Measurements from ENCODE around the gene RAB29. TPM values are rescaled to one million over a fixed set of nuclear protein-coding genes. Genes with fewer than 3 reads are reported as not detected.

RAB29 gene
- total RNA-seq, 2 donors from 2014 or later, result 19.8 to 23.9 TPM

- DNase-seq (ENCODE audit: low spot score), result no peak
- intact Hi-C loops (cut with DNase I), result no loop called here
Observed at GRCh38 chr1:205800427-205800826, 25.1 kb upstream of the RAB29 start.

GRCh38 chr1:205798577-205798976 is 23.3 kb upstream of the RAB29 start:
- intact Hi-C loops (cut with DNase I), result loop anchor here (10.0 kb wide), 2 partner anchors 116 to 306 kb away; no protein-coding TSS in a partner anchor

GRCh38 chr1:205797168-205797567 is 21.9 kb upstream of the RAB29 start:
- no peak for DNase-seq (ENCODE audit: low spot score)
- intact Hi-C loops (cut with DNase I), result loop anchor here (10.0 kb wide), 2 partner anchors 118 to 308 kb away; no protein-coding TSS in a partner anchor

More at GRCh38 chr1:205798577-205798976, 23.3 kb upstream of the RAB29 start:
- DNase-seq (ENCODE audit: low spot score), result no peak

DNA sequence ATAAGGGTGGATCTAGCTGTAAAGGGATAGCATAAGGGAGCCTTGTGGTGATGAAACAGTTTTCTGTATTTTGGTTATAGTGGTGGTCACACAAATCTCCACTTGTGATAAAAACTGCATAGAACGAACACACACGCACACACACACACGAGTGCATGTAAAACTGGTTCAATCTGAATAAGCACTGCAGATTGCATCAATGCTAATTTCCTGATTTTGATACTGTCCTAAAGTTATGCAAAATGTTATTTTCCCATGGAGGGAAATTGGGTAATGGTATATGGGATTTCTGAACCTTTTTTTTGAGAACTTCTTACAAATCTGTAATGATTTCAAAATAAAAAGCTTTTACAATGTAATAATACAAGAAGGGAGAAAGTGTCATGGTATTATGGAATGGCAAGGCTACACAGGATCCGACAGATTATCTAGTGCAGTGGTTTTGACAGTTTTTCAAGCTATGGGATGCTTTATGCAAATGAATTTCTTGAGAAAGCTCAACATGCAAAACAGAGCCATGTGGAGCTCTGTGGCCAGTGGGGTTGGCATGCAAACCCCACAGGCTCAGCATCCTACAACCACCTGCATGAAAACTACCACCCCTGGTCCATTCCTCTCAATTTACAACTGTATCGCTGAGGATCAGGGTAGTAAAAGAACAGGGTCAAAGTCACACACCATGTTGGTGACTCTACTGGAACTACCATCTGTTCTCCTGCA is 18.9 kb upstream of the RAB29 start:
- intact Hi-C loops (cut with DNase I), result loop anchor here (5.0 to 10.0 kb wide), 3 partner anchors 121 to 311 kb away; no protein-coding TSS in a partner anchor
- no peak for DNase-seq (ENCODE audit: low spot score)

DNA sequence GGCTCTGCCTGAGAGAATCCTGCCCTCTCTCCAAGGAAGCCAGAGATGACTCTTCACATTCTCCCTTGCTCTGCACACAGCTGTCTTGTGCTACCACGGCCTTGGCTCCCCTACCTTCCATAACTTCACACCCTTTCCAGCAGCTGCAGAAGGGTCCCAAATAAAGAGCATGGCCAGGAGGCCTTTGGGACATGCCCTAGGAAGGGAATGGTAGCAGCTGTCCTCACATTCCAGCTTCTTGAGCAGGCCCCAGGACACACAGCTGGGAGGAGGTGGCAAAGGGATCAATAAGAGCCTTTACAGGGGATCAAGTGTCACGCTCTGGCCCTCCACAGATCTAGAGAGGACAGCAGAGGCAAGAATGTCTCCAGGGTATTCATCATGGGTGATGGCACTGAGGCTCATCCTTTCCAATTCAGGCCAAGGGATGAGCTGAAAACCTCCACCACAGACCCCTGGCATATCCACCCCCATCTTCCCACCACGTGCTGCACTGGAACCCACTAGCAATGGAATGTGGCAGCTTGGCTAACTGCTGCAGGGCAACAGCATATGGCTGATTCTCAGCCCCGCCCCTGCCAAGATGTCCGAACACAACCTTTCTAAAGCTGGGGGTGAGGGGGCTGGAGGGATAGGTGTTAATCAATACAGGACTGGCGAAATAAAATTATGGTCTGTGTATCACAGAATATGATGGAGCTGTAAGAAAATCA is 17.8 kb upstream of the RAB29 start:
- intact Hi-C loops (cut with DNase I), result loop anchor here (5.0 to 10.0 kb wide), 3 partner anchors 122 to 312 kb away; no protein-coding TSS in a partner anchor
- DNase-seq (ENCODE audit: low spot score), result no peak

GRCh38 chr1:205792481-205792881 is 17.2 kb upstream of the RAB29 start:
- intact Hi-C loops (cut with DNase I), result loop anchor here (5.0 to 10.0 kb wide), 3 partner anchors 122 to 312 kb away; no protein-coding TSS in a partner anchor
- no peak for DNase-seq (ENCODE audit: low spot score)

DNA sequence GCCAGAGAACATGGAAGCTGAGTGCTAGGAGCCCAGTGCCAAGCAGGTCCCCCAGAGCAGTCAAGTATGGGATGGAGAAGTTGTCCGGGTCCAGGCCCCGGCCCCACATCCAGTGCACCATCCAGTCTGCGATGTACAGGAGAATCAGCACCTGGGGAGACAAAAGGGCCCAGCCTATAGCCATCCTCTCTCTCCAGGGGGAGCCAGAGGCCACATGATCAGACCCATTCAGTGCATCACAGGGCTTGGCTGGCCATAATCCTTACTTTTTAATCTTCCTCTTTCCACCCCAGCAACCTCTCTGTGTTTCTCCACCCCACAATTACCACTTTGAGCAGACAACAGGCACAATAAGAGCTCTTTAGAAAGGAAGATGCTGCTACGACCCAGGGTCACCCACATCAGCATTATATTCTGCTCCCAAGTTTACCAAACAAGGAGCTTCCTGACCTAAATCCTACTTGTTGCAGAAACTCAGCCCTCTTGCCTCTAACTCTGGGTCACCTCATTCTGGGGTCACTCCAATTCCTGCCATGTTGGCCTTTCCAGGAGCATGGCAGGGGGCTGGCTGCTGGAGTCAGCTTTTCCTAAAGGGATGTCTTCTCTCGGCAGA is 16.4 kb upstream of the RAB29 start:
- DNase-seq (ENCODE audit: low spot score), result no peak
- intact Hi-C loops (cut with DNase I), result loop anchor here (5.0 to 10.0 kb wide), 3 partner anchors 123 to 313 kb away; no protein-coding TSS in a partner anchor

DNA sequence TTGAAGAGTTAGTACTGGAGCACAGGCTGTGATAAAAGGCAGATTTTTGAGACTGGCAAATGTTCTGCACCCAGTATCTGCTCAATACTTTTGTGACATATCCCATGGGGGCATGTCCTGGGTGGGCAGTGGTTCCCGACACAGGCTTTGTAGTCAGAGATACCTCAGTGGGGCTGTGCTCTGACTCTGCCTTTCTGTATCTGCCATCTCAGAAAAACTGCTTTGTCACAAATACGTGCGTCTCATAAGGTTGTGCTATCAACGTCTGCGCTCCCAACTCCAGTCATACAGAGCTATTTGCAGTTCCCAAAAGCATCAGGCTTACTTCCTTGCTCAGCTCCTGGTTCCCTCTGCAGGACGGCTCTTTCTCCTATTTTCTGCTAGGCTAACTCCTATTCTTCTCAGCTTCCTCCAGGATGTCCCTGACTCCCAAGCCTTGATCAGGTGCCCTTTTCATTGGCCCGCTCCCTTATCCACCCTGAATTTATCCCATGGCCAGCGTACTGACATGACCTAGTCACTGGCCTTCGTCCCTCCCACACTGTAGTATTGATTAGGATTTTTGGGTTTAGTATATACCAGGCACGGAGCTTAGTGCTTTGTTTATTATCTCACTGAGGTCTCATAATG is 12.1 kb upstream of the RAB29 start:
- intact Hi-C loops (cut with DNase I), result loop anchor here in 1 of 2 donors (10.0 kb wide), 1 partner anchor 1547 kb away; no protein-coding TSS in a partner anchor
- DNase-seq (ENCODE audit: low spot score), result no peak

GRCh38 chr1:205786601-205787000 is 11.3 kb upstream of the RAB29 start:
- intact Hi-C loops (cut with DNase I), result loop anchor here in 1 of 2 donors (10.0 kb wide), 1 partner anchor 1548 kb away; no protein-coding TSS in a partner anchor
- DNase-seq (ENCODE audit: low spot score), result no peak

GRCh38 chr1:205785446-205785845 is 10.2 kb upstream of the RAB29 start:
- no peak for DNase-seq (ENCODE audit: low spot score)
- intact Hi-C loops (cut with DNase I), result loop anchor here in 1 of 2 donors (10.0 kb wide), 1 partner anchor 1549 kb away; no protein-coding TSS in a partner anchor

DNA sequence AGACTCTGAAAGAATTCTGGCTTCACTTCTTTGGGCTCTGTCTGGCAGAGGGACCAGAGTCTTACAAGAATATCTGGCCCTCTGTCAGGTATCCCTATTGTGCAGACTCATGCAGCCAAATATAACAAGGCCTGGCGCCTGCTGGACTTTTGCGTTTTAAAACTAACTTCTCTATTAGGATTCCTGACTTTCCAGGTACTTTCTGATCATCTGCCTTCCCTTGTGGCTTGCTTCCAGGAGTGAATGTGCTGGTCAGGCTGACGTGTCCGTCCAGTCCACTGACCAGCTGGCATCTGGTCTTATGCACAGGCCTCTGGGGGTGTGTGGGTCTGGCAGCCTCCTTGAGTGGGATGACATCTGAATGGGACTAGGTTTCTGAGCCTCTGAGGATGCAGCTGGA is 8.6 kb upstream of the RAB29 start:
- DNase-seq (ENCODE audit: low spot score), result no peak
- intact Hi-C loops (cut with DNase I), result loop anchor here in 1 of 2 donors (10.0 kb wide), 1 partner anchor 1551 kb away; no protein-coding TSS in a partner anchor

DNA sequence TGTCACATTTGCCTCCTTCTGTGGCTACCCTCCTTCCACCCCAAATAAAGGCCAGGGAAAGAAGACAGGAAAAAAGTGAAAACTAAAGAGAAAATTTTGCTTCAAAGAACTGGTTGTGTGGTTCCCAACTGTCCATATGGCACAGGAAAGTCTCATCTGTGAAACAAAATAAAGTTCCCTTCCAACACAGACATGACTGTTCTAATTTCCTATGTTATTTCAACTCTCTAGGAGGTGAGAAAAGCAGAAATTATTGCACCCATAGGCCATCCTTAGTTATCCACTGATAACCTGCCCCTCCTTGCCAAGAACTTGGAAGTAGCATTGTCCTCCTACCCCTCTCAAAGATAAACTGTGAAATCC is 8.1 kb upstream of the RAB29 start:
- intact Hi-C loops (cut with DNase I), result loop anchor here in 1 of 2 donors (10.0 kb wide), 1 partner anchor 1551 kb away; no protein-coding TSS in a partner anchor
- DNase-seq (ENCODE audit: low spot score), result no peak

GRCh38 chr1:205782627-205783432 is 7.5 kb upstream of the RAB29 start:
- intact Hi-C loops (cut with DNase I), result loop anchor here in 1 of 2 donors (10.0 kb wide), 1 partner anchor 1552 kb away; no protein-coding TSS in a partner anchor
- DNase-seq (ENCODE audit: low spot score), result no peak

GRCh38 chr1:205780335-205780734 is 5.1 kb upstream of the RAB29 start:
- DNase-seq (ENCODE audit: low spot score), result no peak
- intact Hi-C loops (cut with DNase I), result loop anchor here in 1 of 2 donors (10.0 kb wide), 1 partner anchor 1554 kb away; no protein-coding TSS in a partner anchor

DNA sequence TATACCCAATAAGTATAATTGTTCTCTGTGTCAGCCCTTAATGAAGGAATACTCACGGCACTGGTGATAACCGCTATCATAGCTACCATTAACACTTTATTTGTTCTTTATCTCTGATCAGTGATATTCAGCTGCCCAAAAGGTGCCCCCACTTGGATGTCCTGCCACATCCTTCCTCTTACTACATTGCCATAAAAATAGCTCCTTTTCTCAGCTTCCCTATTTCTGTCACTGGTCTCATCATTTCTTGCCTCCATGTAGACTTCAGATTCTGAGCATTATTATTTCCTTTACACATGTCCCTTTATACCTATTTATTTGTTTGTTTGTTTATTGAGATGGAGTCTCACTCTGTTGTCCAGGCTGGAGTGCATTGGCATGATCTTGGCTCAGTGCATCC is 2.7 kb upstream of the RAB29 start:
- no peak for DNase-seq (ENCODE audit: low spot score)
- intact Hi-C loops (cut with DNase I), result no loop called here

DNA sequence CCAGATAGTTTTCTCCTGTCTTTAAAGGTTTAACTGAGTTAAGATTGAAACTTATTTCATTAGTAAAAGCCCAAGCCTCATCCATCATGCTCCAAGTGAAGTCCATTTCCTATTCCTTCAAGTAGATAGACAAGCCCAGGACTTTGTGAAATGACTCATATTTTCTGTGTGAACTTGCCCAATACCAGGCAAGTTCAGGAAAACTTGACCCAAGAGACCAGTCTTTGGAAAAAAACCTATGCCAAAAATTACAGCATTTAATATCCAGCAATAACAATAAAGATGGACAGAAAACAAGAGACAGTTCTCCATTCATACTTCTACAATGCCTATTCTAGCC is 405 bp upstream of the RAB29 start:
- no peak for DNase-seq (ENCODE audit: low spot score)
- intact Hi-C loops (cut with DNase I), result no loop called here

DNA sequence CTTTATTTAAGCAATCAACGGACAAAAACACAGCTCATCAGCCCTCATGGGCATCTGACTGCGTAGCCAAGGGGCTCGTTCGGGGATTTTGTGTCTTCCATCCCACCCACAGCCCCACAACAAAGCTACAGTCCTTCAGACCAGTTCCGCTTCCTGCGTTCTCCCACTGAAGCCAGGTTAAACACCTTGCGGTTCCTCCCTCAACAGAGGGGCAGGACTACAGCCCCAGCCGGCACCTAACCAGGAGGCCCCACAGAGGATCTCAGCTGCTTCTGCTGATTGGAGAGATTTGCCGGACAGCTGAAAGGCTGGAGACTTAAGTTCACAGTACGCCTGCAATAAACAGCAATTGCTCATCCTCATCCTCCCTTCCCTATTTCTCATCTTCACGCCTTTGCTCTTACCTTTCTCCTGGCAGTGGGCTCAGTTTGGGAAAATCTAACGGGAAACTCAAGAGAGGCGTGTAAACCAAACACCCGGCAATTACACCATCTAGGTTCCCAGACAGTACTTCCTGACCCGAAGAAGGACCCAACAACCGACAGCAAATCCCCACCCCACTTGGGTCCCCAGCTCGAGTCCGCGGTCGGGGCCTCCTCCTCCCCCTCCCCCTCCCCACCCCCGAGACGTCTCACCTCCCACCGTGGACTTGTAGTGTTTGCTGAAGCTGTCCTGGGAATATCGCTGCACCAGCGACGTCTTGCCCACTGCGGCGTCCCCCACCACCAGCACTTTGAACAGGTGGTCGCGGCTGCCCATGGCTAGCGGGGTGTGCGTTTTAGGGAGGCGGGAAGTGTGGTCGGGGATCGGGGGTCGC is 876 bp downstream of the RAB29 start:
- intact Hi-C loops (cut with DNase I), result no loop called here
- no peak for DNase-seq (ENCODE audit: low spot score)

All from posterior vena cava (tissue), 2 donors.